ENCODE measurements around the gene AUP1.
A peak's percentile ranks its signal among the peaks of the same experiment; 100 is the strongest.

DNA sequence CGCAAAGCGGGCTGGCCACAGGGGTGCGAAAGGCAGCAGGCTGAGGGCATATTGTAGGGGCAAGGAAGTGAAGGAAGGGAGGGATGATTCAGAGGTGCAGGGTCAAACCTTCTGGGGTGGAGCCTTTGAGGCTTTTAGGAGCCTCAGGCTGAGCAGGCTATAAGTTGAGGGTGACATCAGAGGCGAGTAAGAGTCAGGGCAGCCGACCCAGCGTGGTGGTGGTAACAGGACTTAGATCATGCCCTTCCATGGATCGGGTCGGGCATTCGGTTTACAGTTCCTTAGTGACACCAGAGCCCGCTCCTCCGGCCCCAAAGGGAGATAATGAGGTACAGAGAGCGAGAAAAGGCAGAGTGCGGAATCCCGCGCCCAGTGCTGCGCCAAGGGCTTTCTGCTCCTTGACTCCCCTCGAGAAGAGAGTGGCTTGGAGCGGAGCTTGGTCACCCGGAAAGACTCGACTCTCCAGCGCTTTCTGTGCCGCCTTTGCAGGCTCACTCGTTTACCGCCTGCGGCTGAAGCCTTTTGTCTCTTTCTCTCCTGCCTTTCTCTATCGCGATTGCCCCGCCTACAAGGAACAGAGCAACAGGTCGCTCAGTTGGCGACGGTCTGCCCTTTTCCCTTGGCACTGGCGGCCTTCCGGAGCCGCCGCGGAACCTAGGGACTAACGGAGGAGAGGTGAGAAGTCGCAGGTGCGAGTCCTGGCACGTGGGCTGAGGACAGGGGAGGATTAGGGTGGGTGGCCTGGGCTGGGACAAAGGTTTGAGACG, 30.8 kb downstream of the AUP1 start:
- TF ChIP-seq, protein P1, sequence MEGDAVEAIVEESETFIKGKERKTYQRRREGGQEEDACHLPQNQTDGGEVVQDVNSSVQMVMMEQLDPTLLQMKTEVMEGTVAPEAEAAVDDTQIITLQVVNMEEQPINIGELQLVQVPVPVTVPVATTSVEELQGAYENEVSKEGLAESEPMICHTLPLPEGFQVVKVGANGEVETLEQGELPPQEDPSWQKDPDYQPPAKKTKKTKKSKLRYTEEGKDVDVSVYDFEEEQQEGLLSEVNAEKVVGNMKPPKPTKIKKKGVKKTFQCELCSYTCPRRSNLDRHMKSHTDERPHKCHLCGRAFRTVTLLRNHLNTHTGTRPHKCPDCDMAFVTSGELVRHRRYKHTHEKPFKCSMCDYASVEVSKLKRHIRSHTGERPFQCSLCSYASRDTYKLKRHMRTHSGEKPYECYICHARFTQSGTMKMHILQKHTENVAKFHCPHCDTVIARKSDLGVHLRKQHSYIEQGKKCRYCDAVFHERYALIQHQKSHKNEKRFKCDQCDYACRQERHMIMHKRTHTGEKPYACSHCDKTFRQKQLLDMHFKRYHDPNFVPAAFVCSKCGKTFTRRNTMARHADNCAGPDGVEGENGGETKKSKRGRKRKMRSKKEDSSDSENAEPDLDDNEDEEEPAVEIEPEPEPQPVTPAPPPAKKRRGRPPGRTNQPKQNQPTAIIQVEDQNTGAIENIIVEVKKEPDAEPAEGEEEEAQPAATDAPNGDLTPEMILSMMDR (conservative IDR thresholded peaks at IDR 0.05 in 1 of 2, IDR thresholded peaks at IDR 0.05 in 1 of 2; ENCODE audit: extremely low read depth in 1 of 2, insufficient read depth in 1 of 2, low read depth in 1 of 2, low read length in 2 of 2), result no peak
- peak; percentile 56 for TF ChIP-seq EZH2 (IDR thresholded peaks at IDR 0.05; ENCODE audit: borderline replicate concordance, low read length)

Data from mammary epithelial cell (primary cell).